Lung (tissue), 12 donors: ENCODE measurements around the gene GRK2. TPM values are rescaled to one million over a fixed set of nuclear protein-coding genes. Genes with fewer than 3 reads are reported as not detected.
"Not testable (repeated sequence)": the region's sequence is repeated elsewhere in the genome, so short reads cannot be mapped to it uniquely, and the experiment has no call there.

Experiments
- ATAC-seq: fragments of 200-7000 bp; cut with Tn5 transposase; one replicate; pipeline ENCODE4 v1.9.1; 2020; ENCODE audit warnings: moderate number of reproducible peaks; ENCODE audit not compliant: insufficient read depth, low FRiP score
- DNase-seq, 3 donors: peaks; one replicate each; pipeline ENCODE4 v3.0.0-alpha.2; 2013 to 2017
- H3K27ac ChIP-seq, 2 donors: one replicate each; pipeline ENCODE4 v1.5.1; 2013; ENCODE audit warnings: mild to moderate bottlenecking in 2 of 2, moderate library complexity in 2 of 2, control low read depth in 1 of 2, inconsistent platforms in 1 of 2, low read depth in 1 of 2, low read length in 1 of 2
- H3K27me3 ChIP-seq, 3 donors: one replicate each; pipeline ENCODE4 v1.5.1; 2013; ENCODE audit warnings: low read length in 2 of 3; ENCODE audit not compliant: control insufficient read depth in 3 of 3, insufficient read depth in 3 of 3
- H3K36me3 ChIP-seq, 4 donors: one replicate each; pipeline ENCODE4 v1.5.1; 2013; ENCODE audit warnings: low read length in 4 of 4, mild to moderate bottlenecking in 1 of 4, moderate library complexity in 1 of 4; ENCODE audit not compliant: control insufficient read depth in 4 of 4, insufficient read depth in 4 of 4
- H3K4me1 ChIP-seq, 5 donors: one replicate each; pipeline ENCODE4 v1.5.1; 2013; ENCODE audit warnings: low read length in 5 of 5, mild to moderate bottlenecking in 2 of 5, moderate library complexity in 1 of 5; ENCODE audit not compliant: control insufficient read depth in 5 of 5, insufficient read depth in 5 of 5
- H3K4me3 ChIP-seq: one replicate; pipeline ENCODE4 v1.5.1; 2013; ENCODE audit warnings: mild to moderate bottlenecking, control low read depth, moderate library complexity
- H3K9ac ChIP-seq, 2 donors: one replicate each; pipeline ENCODE4 v1.5.1; 2013; ENCODE audit warnings: low read length in 2 of 2, control low read depth in 1 of 2; ENCODE audit not compliant: insufficient read depth in 1 of 2
- H3K9me3 ChIP-seq, 4 donors: one replicate each; pipeline ENCODE4 v1.5.1; 2013; ENCODE audit warnings: low read length in 3 of 4, mild to moderate bottlenecking in 1 of 4, moderate library complexity in 1 of 4; ENCODE audit not compliant: control insufficient read depth in 4 of 4, insufficient read depth in 3 of 4
- CTCF ChIP-seq: IDR thresholded peaks from 2 replicates; pipeline ENCODE4 v1.5.1; 2012; ENCODE audit warnings: mild to moderate bottlenecking; ENCODE audit errors: control extremely low read depth, extremely low read depth
- WGBS, 2 donors: extraction: QIAGEN DNeasy Blood & Tissue Kit; methylation state at CpG; one replicate each; pipeline ENCODE4 v1.1.7; 2013; 5-methylcytosine and 5-hydroxymethylcytosine counted together
- polyA plus RNA-seq, 2 donors: library from polyadenylated mRNA; stranded (reverse); fragments of 200-250 nt; gene quantifications; one replicate each; pipeline ENCODE4 v1.2.1, GENCODE V29; 2013
- total RNA-seq, 2 donors: library from RNA; depleted of rRNA in 1 of 2; stranded (reverse); fragments of >200 nt in 1 of 2; gene quantifications; one replicate each; pipeline ENCODE4 v1.2.1, GENCODE V29; 2014 to 2021
- donor health status: control.
- donor health status: control.
- donor health status: Bipolar disorder and iron deficiency.
- donor health status: healthy.
- donor health status: DM: yes; HTN: yes; CAD: no.

Gene GRK2
- total and polyA plus RNA-seq, 4 donors, result 37.1 to 130 (median 97.5) TPM

DNA sequence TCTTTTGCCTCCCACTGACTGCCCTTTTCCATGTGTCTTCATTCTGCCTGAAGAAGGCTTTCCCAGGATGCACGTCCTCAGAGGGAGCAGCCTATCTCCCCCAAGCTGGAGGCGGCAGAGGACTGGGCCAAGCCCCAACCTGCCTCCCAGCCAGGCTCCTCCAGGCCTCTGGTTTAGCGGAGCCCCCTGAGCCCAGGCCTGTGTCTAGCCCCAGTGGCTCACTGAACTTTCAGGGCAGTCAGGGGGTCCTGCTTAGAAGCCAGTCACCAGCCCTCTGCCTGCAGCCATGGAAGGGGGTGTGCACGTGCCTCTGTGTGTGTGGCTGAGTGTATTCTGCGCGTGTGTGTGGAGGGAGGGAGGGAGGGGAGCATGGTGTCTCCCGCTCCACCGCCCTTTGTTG is 10.4 kb upstream of the GRK2 start:
- ATAC-seq, result no peak
- Histone ChIP-seq H3K4me3 (no peak overlapping the region), H3K9ac (no peak overlapping the region), H3K36me3 (peaks cover 16 to 60% (median 50%) of the 10 kb centered on the region in 4 donors), H3K27ac (no peak overlapping the region), H3K27me3 (no peaks in the 10 kb centered on the region), H3K9me3 (no peaks in the 10 kb centered on the region), H3K4me1 (no peaks in the 10 kb centered on the region)
- no peak for TF ChIP-seq CTCF
- WGBS, 2 donors, result 94 to 95% methylated on average over 8 of the region's 8 CpGs
- DNase-seq, result no peak

- no peak for ATAC-seq
- Histone ChIP-seq H3K27ac (no peak overlapping the region), H3K4me3 (no peak overlapping the region), H3K9ac (no peak overlapping the region), H3K4me1 (peaks cover 0 to 3% (median 0%) of the 10 kb centered on the region in 5 donors), H3K36me3 (peaks cover 15 to 53% (median 46%) of the 10 kb centered on the region in 4 donors), H3K27me3 (no peaks in the 10 kb centered on the region), H3K9me3 (no peaks in the 10 kb centered on the region)
- 72 to 77% methylated on average over 5 of the region's 5 CpGs for WGBS, 2 donors
- TF ChIP-seq CTCF, result no peak
- DNase-seq, result no peak
These were observed 9.7 kb upstream of the GRK2 start for GRCh38 chr11:67256477-67257135.

DNA sequence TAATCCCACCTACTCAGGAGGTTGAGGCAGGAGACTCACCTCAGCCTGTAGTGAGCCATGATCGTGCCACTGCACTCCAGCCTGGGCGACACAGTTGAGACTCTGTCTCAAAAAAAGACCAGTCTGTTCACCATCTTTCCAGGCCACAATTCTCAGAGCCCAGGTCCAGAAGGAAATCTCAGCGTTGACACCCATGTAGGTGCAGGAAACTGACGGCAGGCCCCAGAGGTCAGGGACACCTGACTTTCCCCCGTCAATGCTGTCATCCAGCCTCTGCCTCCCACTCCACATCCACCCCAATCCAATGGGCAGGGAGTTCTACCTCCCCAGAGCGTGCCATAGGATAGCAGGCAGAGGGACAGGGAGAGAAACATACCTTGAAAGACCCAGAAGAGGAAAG is 5.9 kb upstream of the GRK2 start:
- Histone ChIP-seq H3K27ac (no peak overlapping the region), H3K27me3 (no peaks in the 10 kb centered on the region), H3K9me3 (no peaks in the 10 kb centered on the region), H3K4me1 (peaks cover 0 to 8% (median 3%) of the 10 kb centered on the region in 5 donors), H3K4me3 (no peak overlapping the region), H3K9ac (no peak overlapping the region), H3K36me3 (peaks cover 0 to 18% (median 11%) of the 10 kb centered on the region in 4 donors)
- WGBS, 2 donors, result 86 to 90% methylated on average over 6 of the region's 6 CpGs
- no peak for TF ChIP-seq CTCF
- ATAC-seq (no peak), DNase-seq (no peak)

DNA sequence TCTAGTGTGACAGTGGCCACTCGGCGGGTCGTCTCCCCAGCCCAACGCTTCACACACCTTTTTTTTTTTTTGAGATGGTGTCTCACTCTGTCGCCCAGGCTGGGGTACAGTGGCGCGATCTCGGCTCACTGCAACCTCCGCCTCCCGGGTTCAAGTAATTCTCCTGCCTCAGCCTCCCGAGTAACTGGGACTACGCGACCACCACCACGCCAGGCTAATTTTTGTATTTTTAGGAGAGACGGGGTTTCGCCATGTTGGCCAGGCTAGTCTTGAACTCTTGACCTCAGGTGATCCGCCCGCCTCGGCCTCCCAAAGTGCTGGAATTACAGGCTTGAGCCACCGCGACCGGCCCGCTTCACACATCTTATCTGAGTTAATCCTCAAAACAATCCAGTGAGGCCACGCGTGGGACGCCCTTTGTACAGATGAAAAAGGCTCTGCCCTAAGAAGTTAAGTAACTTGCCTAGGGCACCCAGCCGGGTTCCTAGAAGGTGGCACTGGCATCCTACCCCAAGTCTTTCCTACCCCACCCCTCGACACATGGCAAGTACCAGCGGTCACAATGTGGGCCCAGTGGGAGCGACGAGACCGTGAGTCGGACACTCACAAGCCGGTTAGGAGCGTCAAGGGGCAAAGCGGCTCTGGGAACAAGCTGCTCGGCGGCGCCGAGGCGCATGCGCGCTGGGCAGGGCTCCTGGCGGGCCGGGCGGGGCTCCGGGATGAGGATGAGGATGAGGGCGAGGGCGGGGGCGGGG is 5.2 kb upstream of the GRK2 start:
- DNase-seq (peak; percentile 60 to 66 (median 61)), ATAC-seq (peak; percentile 20)
- peaks cover 0 to 12% (median 7%) of the 10 kb centered on the region in 5 donors for H3K4me1 ChIP-seq
- not testable (repeated sequence) for H3K27ac ChIP-seq, H3K4me3 ChIP-seq, H3K27me3 ChIP-seq, H3K9me3 ChIP-seq
- H3K36me3 ChIP-seq, result peaks cover 0 to 11% (median 6%) of the 10 kb centered on the region in 4 donors
- 30 to 45% methylated on average over 43 to 50 of the region's 50 CpGs for whole genome bisulfite sequencing, 2 donors
- peak overlapping the region in 1 of 2 donors; percentile 79 for H3K9ac ChIP-seq
